K562 (cell line): Measurements from ENCODE around the gene TMC5. TPM values are rescaled to one million over a fixed set of nuclear protein-coding genes. Genes with fewer than 3 reads are reported as not detected.
A peak's percentile ranks its signal among the peaks of the same experiment; 100 is the strongest.

ENCODE experiments used
- ATAC-seq: fragments of 200-7000 bp; cut with Tn5 transposase; 3 replicates; pipeline ENCODE4 v1.9.1; 2020; ENCODE audit warnings: moderate library complexity
- BruUV-seq: library from RNA; stranded (reverse); fragments of 400-500 nt; replicated peaks from 2 replicates; lab custom pipeline; 2021; lab: Mats Ljungman, UMichigan
- CTCF ChIA-PET: fragments of 300-600 bp; formaldehyde crosslinking; extraction: SDS; loops from one replicate; lab custom pipeline; 2021; ENCODE audit warnings: low intra/inter-chr PET ratio; lab: Yijun Ruan, JAX
- POLR2A ChIA-PET: fragments of 300-600, 350-650 bp; sonication (Branson Sonifier 250); formaldehyde crosslinking; extraction: SDS; loops from one replicate; lab custom pipeline; 2021; ENCODE audit warnings: antibody characterized with exemption, inconsistent platforms; lab: Yijun Ruan, JAX
- DNase-seq, 4 experiments: peaks; one replicate each; pipeline versions ENCODE4 v3.0.0 to v3.0.0-alpha.2; 2011 to 2018; ENCODE audit warnings: low spot score in 3 of 4, mixed read lengths in 3 of 4; ENCODE audit errors: extremely low read depth in 1 of 4
- FAIRE-seq: peaks from 2 replicates; lab custom pipeline; 2011; peaks lifted over from hg19 to GRCh38; lab: Jason Lieb, UNC
- H2AFZ ChIP-seq: 2 replicates; pipeline ENCODE4 v1.6.0; 2011; ENCODE audit warnings: low read depth, low read length, control low read depth, inconsistent platforms
- H3K27ac ChIP-seq: fragments of 200-600 bp; 3 replicates; pipeline ENCODE4 v1.8.0; 2011; ENCODE audit warnings: low read depth, mild to moderate bottlenecking, control low read depth, inconsistent platforms, low read length, moderate library complexity, mixed read lengths; ENCODE audit errors: extremely low read depth
- H3K27me3 ChIP-seq, 2 experiments: fragments of 300-600 bp in 1 of 2; 2 replicates in 1 of 2; 3 replicates in 1 of 2; pipeline versions ENCODE4 v1.6.0 to v1.8.0; 2011; ENCODE audit warnings: inconsistent platforms in 2 of 2, low read length in 2 of 2, mild to moderate bottlenecking in 1 of 2, mixed read lengths in 1 of 2, moderate library complexity in 1 of 2; ENCODE audit not compliant: control insufficient read depth in 2 of 2, insufficient read depth in 2 of 2
- H3K36me3 ChIP-seq: fragments of 300-600 bp; 3 replicates; pipeline ENCODE4 v1.8.0; 2011; ENCODE audit warnings: mild to moderate bottlenecking, low read length, inconsistent platforms; ENCODE audit not compliant: control insufficient read depth, insufficient read depth
- H3K4me1 ChIP-seq, 2 experiments: fragments of 200-600 bp in 1 of 2; replicated peaks in 1 of 2; 2 replicates in 1 of 2; 3 replicates in 1 of 2; pipeline versions ENCODE4 v1.5.1 to v1.8.0; 2011; ENCODE audit warnings: inconsistent platforms in 2 of 2, low read length in 2 of 2, mild to moderate bottlenecking in 1 of 2, mixed read lengths in 1 of 2, moderate library complexity in 1 of 2; ENCODE audit not compliant: control insufficient read depth in 2 of 2, insufficient read depth in 2 of 2
- H3K4me2 ChIP-seq: 2 replicates; pipeline ENCODE4 v1.6.1; 2011; ENCODE audit warnings: low read length, control low read depth, inconsistent platforms, mixed read lengths; ENCODE audit not compliant: insufficient read depth
- H3K4me3 ChIP-seq: fragments of 200-600 bp; sonication (generic), shearing (Covaris generic); 2 replicates; pipeline ENCODE4 v1.5.1; 2016; ENCODE audit warnings: control low read depth, inconsistent platforms
- H3K79me2 ChIP-seq: fragments of 200-600 bp; 3 replicates; pipeline ENCODE4 v1.8.0; 2011; ENCODE audit warnings: low read length, inconsistent platforms; ENCODE audit not compliant: control insufficient read depth, insufficient read depth
- H3K9ac ChIP-seq, 2 experiments: 2 replicates each; pipeline versions ENCODE4 v1.6.0 to v1.6.1; 2011; ENCODE audit warnings: low read depth in 2 of 2, low read length in 2 of 2, control low read depth in 1 of 2, inconsistent platforms in 1 of 2, mild to moderate bottlenecking in 1 of 2, mixed read lengths in 1 of 2; ENCODE audit not compliant: insufficient read depth in 1 of 2
- H3K9me1 ChIP-seq: one replicate; pipeline ENCODE4 v1.6.0; 2011; ENCODE audit warnings: inconsistent platforms, mild to moderate bottlenecking, low read length, moderate library complexity; ENCODE audit not compliant: control insufficient read depth, insufficient read depth
- H3K9me3 ChIP-seq: replicated peaks from 2 replicates; pipeline ENCODE4 v1.5.1; 2011; ENCODE audit warnings: low read depth, low read length, inconsistent platforms; ENCODE audit not compliant: control insufficient read depth, insufficient read depth
- H4K20me1 ChIP-seq: replicated peaks from 2 replicates; pipeline ENCODE4 v1.6.1; 2011; ENCODE audit warnings: low read length, inconsistent platforms, mixed read lengths; ENCODE audit not compliant: control insufficient read depth, insufficient read depth
- DDX20 ChIP-seq: fragments of 450-650 bp; IDR thresholded peaks from 2 replicates; pipeline ENCODE4 v1.6.1; 2016; ENCODE audit warnings: missing genetic modification characterization, low read depth, mild to moderate bottlenecking, missing compliant biosample characterization, moderate library complexity
- HMG20A ChIP-seq: fragments of 450-650 bp; formaldehyde crosslinking; conservative IDR thresholded peaks from 2 replicates; pipeline ENCODE4 v1.4.0; 2020; ENCODE audit warnings: mild to moderate bottlenecking, mixed read lengths
- POLR2H ChIP-seq: IDR thresholded peaks from 2 replicates; pipeline ENCODE4 v1.6.1; 2016; ENCODE audit warnings: missing genetic modification characterization, low read depth, mild to moderate bottlenecking, control low read depth, missing compliant biosample characterization, moderate library complexity
- RBBP5 ChIP-seq: fragments of 200-600 bp; sonication (generic); IDR thresholded peaks from 2 replicates; pipeline ENCODE4 v1.6.1; 2012; ENCODE audit warnings: borderline replicate concordance, mild to moderate bottlenecking, low read length, control low read depth, inconsistent platforms; ENCODE audit not compliant: insufficient read depth, poor library complexity, severe bottlenecking
- SMARCC2 ChIP-seq: fragments of 450-650 bp; IDR thresholded peaks from 2 replicates; pipeline ENCODE4 v1.6.1; 2017; ENCODE audit warnings: antibody characterized with exemption, moderate library complexity, mild to moderate bottlenecking, low read depth
- SOX6 ChIP-seq: fragments of 450-650 bp; IDR thresholded peaks from 2 replicates; pipeline ENCODE4 v1.6.1; 2014; ENCODE audit warnings: mild to moderate bottlenecking
- TARDBP ChIP-seq: fragments of 450-650 bp; IDR thresholded peaks from 2 replicates; pipeline ENCODE4 v1.6.1; 2016
- TFAM ChIP-seq: fragments of 250-450 bp; sonication (Bioruptor Pico); conservative IDR thresholded peaks from 2 replicates; pipeline ENCODE4 v1.5.0; 2021; ENCODE audit warnings: mild to moderate bottlenecking, moderate library complexity
- ZBTB1 ChIP-seq: sonication (generic); formaldehyde crosslinking; IDR thresholded peaks from 2 replicates; pipeline ENCODE4 v1.8.1; 2023; ENCODE audit warnings: missing genetic modification reagents, low read depth, mild to moderate bottlenecking, borderline replicate concordance
- ZNF224 ChIP-seq: sonication (generic); formaldehyde crosslinking; IDR thresholded peaks from 2 replicates; pipeline ENCODE4 v1.8.0; 2022; ENCODE audit warnings: mild to moderate bottlenecking, missing genetic modification reagents
- WGBS: fragments of 100-300 bp; shearing (Covaris generic); methylation state at CpG from one replicate; pipeline ENCODE4 v1.1.6; 2016; ENCODE audit warnings: low coverage, mixed read lengths; ENCODE audit not compliant: insufficient coverage; ENCODE audit errors: missing lambda C conversion rate; 5-methylcytosine and 5-hydroxymethylcytosine counted together
- in situ Hi-C: fragments of 300-500 bp; cut with MboI; formaldehyde crosslinking; loops from 4 replicates; pipeline ENCODE4 v1.15.0; 2018; ENCODE audit warnings: inconsistent platforms, mixed read lengths
- intact Hi-C: fragments of 100-400 bp; cut with micrococcal nuclease; formaldehyde crosslinking; loops from 2 replicates; pipeline ENCODE4 v1.14.2; 2022
- polyA plus RNA-seq, 8 experiments: library from polyadenylated mRNA; depleted of rRNA in 4 of 8; stranded (reverse) in 5 of 8; unstranded in 3 of 8; fragments of >200 nt; fragmentation: Nextera tagmentation in 2 of 8; fragmentation: Illumina TruSeq in 1 of 8; extraction: Ambion mirVana in 2 of 8; extraction: Trizol in 1 of 8; gene quantifications; 2 replicates each; pipeline versions ENCODE4 v1.2.1 to v1.2.3, GENCODE V29; 2011 to 2014; ENCODE audit warnings: inconsistent platforms in 1 of 8, missing spikeins in 1 of 8
- total RNA-seq, 7 experiments: library from RNA; depleted of rRNA in 6 of 7; stranded (reverse); fragments of >200 nt in 6 of 7; fragmentation: Illumina TruSeq in 2 of 7; extraction: Trizol in 2 of 7; gene quantifications; 2 replicates each; pipeline versions ENCODE4 v1.2.1 to v1.2.3, GENCODE V29; 2011 to 2021; ENCODE audit warnings: low replicate concordance in 1 of 7
- TF ChIP-seq, protein P1 (sequence below), 2 experiments: fragments of 150-350 bp in 1 of 2; IDR thresholded peaks; 2 replicates each; pipeline ENCODE4 v1.6.1; 2012 to 2016; ENCODE audit warnings: low read depth in 2 of 2, low read length in 2 of 2, mild to moderate bottlenecking in 1 of 2, moderate library complexity in 1 of 2

TMC5 gene
- total and polyA plus RNA-seq, 9 of the 15 experiments (the other 6 are each of a cell fraction or from before 2014, with no cell fraction given), result 0.83 to 2.6 (median 1.6) TPM

DNA sequence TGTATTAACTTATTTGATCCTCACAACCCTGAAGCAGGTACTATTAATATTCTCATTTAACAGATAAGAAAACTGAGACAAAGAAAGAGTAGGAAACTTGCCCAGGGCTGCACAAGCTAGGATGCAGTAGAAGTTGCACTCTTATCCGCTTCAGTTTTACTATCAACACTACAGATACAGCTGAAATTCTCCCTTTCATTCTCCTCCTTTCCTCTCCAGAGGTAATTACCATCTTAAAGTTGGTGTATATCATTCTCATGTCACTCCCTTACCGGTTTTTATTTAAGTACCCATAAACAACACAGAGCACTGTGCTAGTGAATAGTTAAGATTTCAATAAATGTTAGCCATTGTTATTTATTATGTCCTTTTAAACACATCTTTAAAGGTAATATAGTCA, 100.7 kb downstream of the TMC5 start (continued):
- TF ChIP-seq TFAM, result no peak
- TF ChIP-seq RBBP5, result no peak
- TF ChIP-seq, protein P1, sequence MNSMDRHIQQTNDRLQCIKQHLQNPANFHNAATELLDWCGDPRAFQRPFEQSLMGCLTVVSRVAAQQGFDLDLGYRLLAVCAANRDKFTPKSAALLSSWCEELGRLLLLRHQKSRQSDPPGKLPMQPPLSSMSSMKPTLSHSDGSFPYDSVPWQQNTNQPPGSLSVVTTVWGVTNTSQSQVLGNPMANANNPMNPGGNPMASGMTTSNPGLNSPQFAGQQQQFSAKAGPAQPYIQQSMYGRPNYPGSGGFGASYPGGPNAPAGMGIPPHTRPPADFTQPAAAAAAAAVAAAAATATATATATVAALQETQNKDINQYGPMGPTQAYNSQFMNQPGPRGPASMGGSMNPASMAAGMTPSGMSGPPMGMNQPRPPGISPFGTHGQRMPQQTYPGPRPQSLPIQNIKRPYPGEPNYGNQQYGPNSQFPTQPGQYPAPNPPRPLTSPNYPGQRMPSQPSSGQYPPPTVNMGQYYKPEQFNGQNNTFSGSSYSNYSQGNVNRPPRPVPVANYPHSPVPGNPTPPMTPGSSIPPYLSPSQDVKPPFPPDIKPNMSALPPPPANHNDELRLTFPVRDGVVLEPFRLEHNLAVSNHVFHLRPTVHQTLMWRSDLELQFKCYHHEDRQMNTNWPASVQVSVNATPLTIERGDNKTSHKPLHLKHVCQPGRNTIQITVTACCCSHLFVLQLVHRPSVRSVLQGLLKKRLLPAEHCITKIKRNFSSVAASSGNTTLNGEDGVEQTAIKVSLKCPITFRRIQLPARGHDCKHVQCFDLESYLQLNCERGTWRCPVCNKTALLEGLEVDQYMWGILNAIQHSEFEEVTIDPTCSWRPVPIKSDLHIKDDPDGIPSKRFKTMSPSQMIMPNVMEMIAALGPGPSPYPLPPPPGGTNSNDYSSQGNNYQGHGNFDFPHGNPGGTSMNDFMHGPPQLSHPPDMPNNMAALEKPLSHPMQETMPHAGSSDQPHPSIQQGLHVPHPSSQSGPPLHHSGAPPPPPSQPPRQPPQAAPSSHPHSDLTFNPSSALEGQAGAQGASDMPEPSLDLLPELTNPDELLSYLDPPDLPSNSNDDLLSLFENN (IDR thresholded peaks at IDR 0.05; ENCODE audit: low read depth in 2 of 2, low read length in 2 of 2), result no peak
- TF ChIP-seq, all 486 proteins: peak for 0

DNA sequence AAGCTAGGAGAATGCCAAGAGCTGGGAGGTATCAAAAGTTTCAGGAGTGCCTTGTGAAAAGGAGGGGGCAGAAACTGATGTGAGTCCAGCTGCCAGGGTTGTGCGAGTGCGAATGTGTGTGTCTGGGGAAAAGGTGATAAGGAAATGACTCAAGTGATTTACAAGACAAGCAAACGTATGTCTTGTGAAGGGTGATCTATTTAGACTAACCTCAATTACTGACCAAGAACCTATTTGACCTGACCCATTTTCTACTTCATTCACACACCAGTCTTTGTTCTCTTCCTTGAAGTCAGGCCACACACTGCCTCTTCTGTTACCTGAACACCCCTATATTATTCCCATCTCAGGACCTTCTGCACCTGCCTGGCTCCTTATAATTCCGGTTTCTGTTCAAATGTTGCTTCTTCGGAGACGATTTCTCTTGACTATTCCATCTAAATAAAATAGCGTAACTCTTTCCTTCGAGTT, 103.2 kb downstream of the TMC5 start:
- in situ Hi-C loops (no loop called here), intact Hi-C loops (loop anchor here (5.0 to 10.0 kb wide), 2 partner anchors 126 to 1151 kb away; no protein-coding TSS in a partner anchor)
- H3K9ac ChIP-seq, result peak overlapping the region in 1 of 2 experiments; percentile 75; a peak in 2 of 4 replicates
- H3K9me1 ChIP-seq, result no peaks in the 10 kb centered on the region
- FAIRE-seq (peak; percentile 92), DNase-seq (peak; percentile 74 to 91 (median 80)), ATAC-seq (peak; percentile 62)
- peak overlapping the region; percentile 73 for H3K4me3 ChIP-seq
- peak overlapping the region; percentile 84 for H3K27ac ChIP-seq
- peaks cover 27 to 50% of the 10 kb centered on the region in 2 experiments; a peak in 4 of 5 replicates for H3K4me1 ChIP-seq
- no peaks in the 10 kb centered on the region for H4K20me1 ChIP-seq
- peak overlapping the region; percentile 86 for H2AFZ ChIP-seq
- TSS peak; percentile 60 for BruUV-seq
- no peaks in the 10 kb centered on the region for H3K9me3 ChIP-seq
- CTCF ChIA-PET, result no interaction called here
- peak overlapping the region; percentile 86 for H3K4me2 ChIP-seq
- H3K27me3 ChIP-seq, result no peaks in the 10 kb centered on the region
- WGBS, result under 1% methylated on average over 8 of the region's 8 CpGs
- POLR2A ChIA-PET, result interaction anchor here (0.5 to 1.7 kb wide), 4 partner anchors 13 to 130 kb away, joined by 4 to 5 read pairs (median 4); partner anchors contain the start of gene VPS35L
- H3K36me3 ChIP-seq, result peaks cover 20% of the 10 kb centered on the region
- H3K79me2 ChIP-seq, result peaks cover 56% of the 10 kb centered on the region
- TF ChIP-seq ZBTB1 (CRISPR knock-in tag) (no peak), HMG20A (no peak), TARDBP (peak; percentile 72; the same call in 1 of the 2 replicates), SOX6 (peak; percentile 89), ZNF224 (CRISPR knock-in tag) (no peak), SMARCC2 (peak; percentile 84), POLR2H (tag) (no peak), DDX20 (tag) (no peak)
